Neural progenitor cell (in vitro differentiated cells): ENCODE results near the gene ANGPTL2. TPM values are rescaled to one million over a fixed set of nuclear protein-coding genes. Genes with fewer than 3 reads are reported as not detected.

Experiments
- DNase-seq: peaks from one replicate; pipeline ENCODE4 v3.0.0-alpha.2; 2016; ENCODE audit warnings: low spot score
- H2AFZ ChIP-seq: fragments of 200-600 bp; sonication (generic); replicated peaks from 2 replicates; pipeline ENCODE4 v1.6.1; 2016; ENCODE audit warnings: antibody characterized with exemption
- H3F3A ChIP-seq: fragments of 200-600 bp; sonication (generic); 2 replicates; pipeline ENCODE4 v1.6.1; 2016; ENCODE audit warnings: antibody characterized with exemption, low read depth
- H3K27ac ChIP-seq: fragments of 200-600 bp; sonication (generic); 2 replicates; pipeline ENCODE4 v1.5.1; 2016; ENCODE audit warnings: mild to moderate bottlenecking
- H3K27me3 ChIP-seq: fragments of 200-600 bp; sonication (generic); 2 replicates; pipeline ENCODE4 v1.6.1; 2016; ENCODE audit warnings: mild to moderate bottlenecking, moderate library complexity
- H3K36me3 ChIP-seq: fragments of 200-600 bp; sonication (generic); 2 replicates; pipeline ENCODE4 v1.5.1; 2016
- H3K4me1 ChIP-seq: fragments of 200-600 bp; sonication (generic); 2 replicates; pipeline ENCODE4 v1.6.1; 2016; ENCODE audit warnings: mixed run types
- H3K4me2 ChIP-seq: fragments of 200-600 bp; sonication (generic); 2 replicates; pipeline ENCODE4 v1.6.1; 2016
- H3K4me3 ChIP-seq: fragments of 200-600 bp; sonication (generic); 2 replicates; pipeline ENCODE4 v1.5.1; 2016
- H3K79me2 ChIP-seq: fragments of 200-600 bp; sonication (generic); 2 replicates; pipeline ENCODE4 v1.6.1; 2016; ENCODE audit warnings: low read depth
- H3K9ac ChIP-seq: fragments of 200-600 bp; sonication (generic); 2 replicates; pipeline ENCODE4 v1.6.1; 2016
- H3K9me3 ChIP-seq: fragments of 200-600 bp; sonication (generic); 2 replicates; pipeline ENCODE4 v1.5.1; 2016; ENCODE audit warnings: low read depth
- H4K20me1 ChIP-seq: fragments of 200-600 bp; sonication (generic); 2 replicates; pipeline ENCODE4 v1.6.1; 2016; ENCODE audit warnings: low read depth
- H3K27ac Mint-ChIP-seq: 3 replicates; pipeline ENCODE4 v1.8.0; 2021; ENCODE audit warnings: mixed read lengths
- H3K27me3 Mint-ChIP-seq: 2 replicates; pipeline ENCODE4 v1.8.0; 2022; ENCODE audit warnings: low read depth, mild to moderate bottlenecking, inconsistent platforms, moderate library complexity, mixed read lengths; ENCODE audit not compliant: insufficient read depth
- H3K36me3 Mint-ChIP-seq: 3 replicates; pipeline ENCODE4 v1.8.0; 2021; ENCODE audit warnings: mixed read lengths
- H3K4me1 Mint-ChIP-seq: 3 replicates; pipeline ENCODE4 v1.8.0; 2021; ENCODE audit warnings: mixed read lengths
- H3K4me3 Mint-ChIP-seq: 3 replicates; pipeline ENCODE4 v1.8.0; 2021; ENCODE audit warnings: mild to moderate bottlenecking, moderate library complexity, mixed read lengths
- H3K9me3 Mint-ChIP-seq: 3 replicates; pipeline ENCODE4 v1.8.0; 2020; ENCODE audit warnings: mixed read lengths
- EZH2 ChIP-seq: fragments of 200-600 bp; sonication (generic); IDR thresholded peaks from 2 replicates; pipeline ENCODE4 v1.6.1; 2017; ENCODE audit warnings: antibody characterized with exemption, mild to moderate bottlenecking, moderate library complexity
- EZH2phosphoT487 ChIP-seq: fragments of 200-600 bp; sonication (generic); IDR thresholded peaks from 2 replicates; pipeline ENCODE4 v1.6.1; 2017; ENCODE audit warnings: antibody characterized with exemption
- total RNA-seq: library from RNA; depleted of rRNA; stranded (reverse); fragments of >200 nt; gene quantifications from 2 replicates; pipeline ENCODE4 v1.2.3, GENCODE V29; 2015; ENCODE audit warnings: low replicate concordance
- TF ChIP-seq, protein P1 (sequence below): fragments of 200-600 bp; sonication (generic); IDR thresholded peaks from 2 replicates; pipeline ENCODE4 v1.5.1; 2017; ENCODE audit warnings: antibody characterized with exemption, mild to moderate bottlenecking

ANGPTL2 gene
- total RNA-seq, 1 donor from 2014 or later, result 7.6 TPM

GRCh38 chr9:127170103-127170502, 47.7 kb upstream of the ANGPTL2 start:
- peaks cover 6% of the 10 kb centered on the region for H3K27me3 Mint-ChIP-seq
- Histone ChIP-seq H3K4me1 (peaks cover 6% of the 10 kb centered on the region), H3F3A (no peaks in the 10 kb centered on the region), H3K79me2 (no peaks in the 10 kb centered on the region), H4K20me1 (no peaks in the 10 kb centered on the region), H3K27me3 (no peaks in the 10 kb centered on the region), H3K4me2 (no peak overlapping the region), H3K27ac (no peak overlapping the region), H2AFZ (no peak overlapping the region), H3K9ac (no peak overlapping the region), H3K4me3 (no peak overlapping the region), H3K9me3 (no peaks in the 10 kb centered on the region), H3K36me3 (no peaks in the 10 kb centered on the region)
- peaks cover 2% of the 10 kb centered on the region for H3K36me3 Mint-ChIP-seq
- no peak for DNase-seq
- peaks cover 10% of the 10 kb centered on the region for H3K4me1 Mint-ChIP-seq
- no peak overlapping the region for H3K4me3 Mint-ChIP-seq
- TF ChIP-seq, protein P1, sequence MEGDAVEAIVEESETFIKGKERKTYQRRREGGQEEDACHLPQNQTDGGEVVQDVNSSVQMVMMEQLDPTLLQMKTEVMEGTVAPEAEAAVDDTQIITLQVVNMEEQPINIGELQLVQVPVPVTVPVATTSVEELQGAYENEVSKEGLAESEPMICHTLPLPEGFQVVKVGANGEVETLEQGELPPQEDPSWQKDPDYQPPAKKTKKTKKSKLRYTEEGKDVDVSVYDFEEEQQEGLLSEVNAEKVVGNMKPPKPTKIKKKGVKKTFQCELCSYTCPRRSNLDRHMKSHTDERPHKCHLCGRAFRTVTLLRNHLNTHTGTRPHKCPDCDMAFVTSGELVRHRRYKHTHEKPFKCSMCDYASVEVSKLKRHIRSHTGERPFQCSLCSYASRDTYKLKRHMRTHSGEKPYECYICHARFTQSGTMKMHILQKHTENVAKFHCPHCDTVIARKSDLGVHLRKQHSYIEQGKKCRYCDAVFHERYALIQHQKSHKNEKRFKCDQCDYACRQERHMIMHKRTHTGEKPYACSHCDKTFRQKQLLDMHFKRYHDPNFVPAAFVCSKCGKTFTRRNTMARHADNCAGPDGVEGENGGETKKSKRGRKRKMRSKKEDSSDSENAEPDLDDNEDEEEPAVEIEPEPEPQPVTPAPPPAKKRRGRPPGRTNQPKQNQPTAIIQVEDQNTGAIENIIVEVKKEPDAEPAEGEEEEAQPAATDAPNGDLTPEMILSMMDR, result no peak
- TF ChIP-seq EZH2phosphoT487, result no peak
- no peak for TF ChIP-seq EZH2
- no peak overlapping the region for H3K27ac Mint-ChIP-seq
- H3K9me3 Mint-ChIP-seq, result no peaks in the 10 kb centered on the region

- Histone ChIP-seq H3F3A (no peaks in the 10 kb centered on the region), H3K4me1 (peaks cover 8% of the 10 kb centered on the region), H3K9ac (no peak overlapping the region), H2AFZ (no peak overlapping the region), H4K20me1 (no peaks in the 10 kb centered on the region), H3K4me3 (no peak overlapping the region), H3K79me2 (no peaks in the 10 kb centered on the region), H3K27ac (no peak overlapping the region), H3K36me3 (no peaks in the 10 kb centered on the region), H3K9me3 (no peaks in the 10 kb centered on the region), H3K4me2 (no peak overlapping the region), H3K27me3 (no peaks in the 10 kb centered on the region)
- Mint-ChIP-seq H3K27me3 (peaks cover 6% of the 10 kb centered on the region), H3K9me3 (no peaks in the 10 kb centered on the region), H3K36me3 (peaks cover 2% of the 10 kb centered on the region), H3K27ac (no peak overlapping the region), H3K4me3 (no peak overlapping the region), H3K4me1 (peaks cover 13% of the 10 kb centered on the region)
- no peak for DNase-seq
- TF ChIP-seq, protein P1, result no peak
- TF ChIP-seq EZH2, result no peak
- no peak for TF ChIP-seq EZH2phosphoT487
These were observed 47.1 kb upstream of the ANGPTL2 start for GRCh38 chr9:127169575-127169883.

DNA sequence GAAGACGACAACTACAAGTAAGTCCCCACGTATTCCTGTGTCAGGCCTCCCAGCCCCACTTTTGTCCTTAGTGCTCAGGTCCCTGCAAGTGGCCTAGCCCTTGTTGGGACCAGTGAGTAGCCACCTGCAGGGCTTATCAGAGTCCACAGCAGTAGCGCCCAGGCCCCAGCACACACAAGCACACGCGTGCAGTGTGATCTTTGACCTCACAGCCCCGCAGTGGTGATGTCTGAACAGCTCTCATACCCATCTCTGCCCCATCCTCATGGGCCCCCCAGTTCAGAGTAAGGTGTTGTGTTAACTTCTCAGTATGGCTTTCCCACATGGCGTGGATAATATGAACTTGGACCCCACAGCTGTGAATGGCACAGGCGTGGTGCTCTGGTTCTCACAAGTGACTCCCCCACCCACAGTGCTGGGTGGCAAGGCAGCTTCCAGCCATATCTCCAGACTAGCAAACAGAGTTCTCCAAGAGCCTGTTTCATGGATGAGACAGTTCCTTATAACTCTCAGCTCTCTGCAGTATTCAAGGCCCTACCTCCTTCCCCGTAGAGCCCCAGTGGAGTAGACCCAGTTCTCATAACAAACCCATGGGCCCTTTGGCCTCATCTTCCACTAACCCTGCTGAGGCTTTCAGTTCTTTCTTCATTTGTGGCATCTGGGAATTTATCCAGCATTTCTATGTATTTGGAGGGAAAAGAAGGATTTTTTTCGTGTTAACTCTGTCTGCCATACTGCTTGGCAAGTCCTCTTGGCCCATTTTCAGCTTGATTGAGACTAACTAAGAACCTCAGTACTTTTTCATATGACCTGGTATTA, 46.5 kb upstream of the ANGPTL2 start:
- H3K9ac ChIP-seq, result no peak overlapping the region
- H3K27ac ChIP-seq, result no peak overlapping the region
- H3K4me3 Mint-ChIP-seq, result no peak overlapping the region
- no peaks in the 10 kb centered on the region for H3K79me2 ChIP-seq
- no peak overlapping the region for H3K4me3 ChIP-seq
- no peaks in the 10 kb centered on the region for H3F3A ChIP-seq
- H3K4me1 ChIP-seq, result peaks cover 8% of the 10 kb centered on the region
- H2AFZ ChIP-seq, result no peak overlapping the region
- H4K20me1 ChIP-seq, result no peaks in the 10 kb centered on the region
- DNase-seq, result no peak
- no peak overlapping the region for H3K4me2 ChIP-seq
- H3K36me3 ChIP-seq, result no peaks in the 10 kb centered on the region
- H3K4me1 Mint-ChIP-seq, result peaks cover 13% of the 10 kb centered on the region
- H3K36me3 Mint-ChIP-seq, result peaks cover 2% of the 10 kb centered on the region
- no peak overlapping the region for H3K27ac Mint-ChIP-seq
- TF ChIP-seq EZH2phosphoT487, result no peak
- TF ChIP-seq EZH2, result no peak
- TF ChIP-seq, protein P1, result no peak
- H3K27me3 ChIP-seq, result no peaks in the 10 kb centered on the region
- H3K9me3 ChIP-seq, result no peaks in the 10 kb centered on the region
- no peaks in the 10 kb centered on the region for H3K9me3 Mint-ChIP-seq
- H3K27me3 Mint-ChIP-seq, result peaks cover 6% of the 10 kb centered on the region
